Prostate gland (tissue), 2 donors: ENCODE data around the gene LZTS2. TPM values are rescaled to one million over a fixed set of nuclear protein-coding genes. Genes with fewer than 3 reads are reported as not detected.

ENCODE experiments used
- DNase-seq: peaks from one replicate; pipeline ENCODE4 v3.0.0-alpha.2; 2019; ENCODE audit warnings: low spot score
- H3K27ac ChIP-seq, 2 donors: fragments of 200-600 bp; sonication (generic); 2 replicates each; pipeline ENCODE4 v1.5.1; 2017 to 2019
- H3K27me3 ChIP-seq: fragments of 200-600 bp; sonication (generic); replicated peaks from 2 replicates; pipeline ENCODE4 v1.5.1; 2019; ENCODE audit not compliant: insufficient read depth
- H3K36me3 ChIP-seq, 2 donors: fragments of 200-600 bp; sonication (generic); 1 replicate in 1 of 2; 2 replicates in 1 of 2; pipeline versions ENCODE4 v1.5.1 to v1.8.1; 2017 to 2019
- H3K4me1 ChIP-seq: fragments of 200-600 bp; sonication (generic); replicated peaks from 2 replicates; pipeline ENCODE4 v1.5.1; 2019
- H3K4me3 ChIP-seq, 2 donors: fragments of 200-600 bp; sonication (generic); 2 replicates each; pipeline ENCODE4 v1.5.1; 2017 to 2019
- H3K9me3 ChIP-seq: fragments of 200-600 bp; sonication (generic); 2 replicates; pipeline ENCODE4 v1.5.1; 2017
- POLR2A ChIP-seq: fragments of 450-650 bp; IDR thresholded peaks from one replicate; pipeline ENCODE4 v1.6.1; 2016; ENCODE audit warnings: antibody characterized with exemption, mild to moderate bottlenecking
- POLR2AphosphoS5 ChIP-seq: sonication (generic); formaldehyde crosslinking; IDR thresholded peaks from one replicate; pipeline ENCODE4 v1.6.1; 2017; ENCODE audit warnings: antibody characterized with exemption
- WGBS: methylation state at CpG from one replicate; pipeline ENCODE4 v1.1.5; 2018; 5-methylcytosine and 5-hydroxymethylcytosine counted together
- intact Hi-C: fragments of 100-400 bp; cut with DNase I; formaldehyde crosslinking; loops from one replicate; pipeline ENCODE4 v1.14.2; 2022
- total RNA-seq, 2 donors: library from RNA; depleted of rRNA; stranded (reverse); fragments of >200 nt; gene quantifications; one replicate each; pipeline ENCODE4 v1.1.0, GENCODE V29; 2016
- TF ChIP-seq, protein P1 (sequence below), 4 experiments: fragments of 200-600 bp in 2 of 4; fragments of 450-650 bp in 2 of 4; sonication (generic) in 2 of 4; IDR thresholded peaks; 1 replicate in 3 of 4; 2 replicates in 1 of 4; pipeline ENCODE4 v1.5.1; 2016 to 2019; ENCODE audit warnings: antibody characterized with exemption in 4 of 4, mild to moderate bottlenecking in 2 of 4, moderate library complexity in 2 of 4

Gene LZTS2
- total RNA-seq, 2 donors from 2014 or later = 108 to 189 TPM

DNA sequence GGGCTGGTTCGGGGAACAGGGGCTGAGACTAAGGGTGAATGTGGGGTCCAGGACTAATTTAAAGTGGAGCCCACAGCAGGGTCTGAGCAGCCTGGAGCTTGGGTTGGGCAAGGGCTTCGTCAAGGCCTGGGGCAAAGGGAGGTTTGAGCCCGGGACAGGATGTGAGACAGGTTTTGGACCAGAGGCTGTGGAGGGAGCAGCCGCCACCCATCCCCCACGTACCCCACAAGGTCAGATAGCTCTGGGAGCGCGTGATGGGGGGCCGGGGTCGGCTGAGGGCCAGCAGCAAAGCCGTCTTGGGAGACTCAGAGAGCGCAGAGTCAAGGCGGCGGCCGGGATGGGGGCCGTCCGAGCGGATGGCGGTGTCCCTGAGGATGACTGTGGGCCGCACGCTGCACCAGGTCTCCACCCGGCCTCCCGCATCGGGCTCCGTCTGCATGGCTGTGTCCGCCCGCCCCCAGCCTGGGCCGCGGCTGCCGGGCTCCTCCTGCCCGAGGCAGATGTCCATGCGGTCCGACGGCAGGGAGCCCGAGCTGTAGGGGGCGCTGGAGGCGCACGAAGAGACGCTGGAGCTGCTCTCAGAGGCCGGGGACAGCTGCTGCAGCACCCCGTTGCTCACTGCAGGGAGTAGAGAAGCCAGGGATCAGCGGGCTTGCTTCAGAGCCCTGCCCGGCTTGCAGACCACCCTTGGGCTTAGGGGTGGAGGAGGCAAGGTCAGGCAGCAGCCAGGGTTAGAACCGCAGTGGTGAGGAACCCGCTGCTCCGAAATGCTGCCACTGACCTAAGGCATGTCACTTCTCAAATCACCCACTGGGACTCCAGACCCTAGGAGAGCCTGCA, 19.2 kb downstream of the LZTS2 start:
- no peak overlapping the region for H3K4me3 ChIP-seq
- H3K9me3 ChIP-seq = no peaks in the 10 kb centered on the region
- H3K36me3 ChIP-seq = no peaks in the 10 kb centered on the region
- no peaks in the 10 kb centered on the region for H3K27me3 ChIP-seq
- no peak for TF ChIP-seq POLR2A
- TF ChIP-seq, protein P1, sequence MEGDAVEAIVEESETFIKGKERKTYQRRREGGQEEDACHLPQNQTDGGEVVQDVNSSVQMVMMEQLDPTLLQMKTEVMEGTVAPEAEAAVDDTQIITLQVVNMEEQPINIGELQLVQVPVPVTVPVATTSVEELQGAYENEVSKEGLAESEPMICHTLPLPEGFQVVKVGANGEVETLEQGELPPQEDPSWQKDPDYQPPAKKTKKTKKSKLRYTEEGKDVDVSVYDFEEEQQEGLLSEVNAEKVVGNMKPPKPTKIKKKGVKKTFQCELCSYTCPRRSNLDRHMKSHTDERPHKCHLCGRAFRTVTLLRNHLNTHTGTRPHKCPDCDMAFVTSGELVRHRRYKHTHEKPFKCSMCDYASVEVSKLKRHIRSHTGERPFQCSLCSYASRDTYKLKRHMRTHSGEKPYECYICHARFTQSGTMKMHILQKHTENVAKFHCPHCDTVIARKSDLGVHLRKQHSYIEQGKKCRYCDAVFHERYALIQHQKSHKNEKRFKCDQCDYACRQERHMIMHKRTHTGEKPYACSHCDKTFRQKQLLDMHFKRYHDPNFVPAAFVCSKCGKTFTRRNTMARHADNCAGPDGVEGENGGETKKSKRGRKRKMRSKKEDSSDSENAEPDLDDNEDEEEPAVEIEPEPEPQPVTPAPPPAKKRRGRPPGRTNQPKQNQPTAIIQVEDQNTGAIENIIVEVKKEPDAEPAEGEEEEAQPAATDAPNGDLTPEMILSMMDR (IDR thresholded peaks at IDR 0.05) = peak; percentile 24 to 75 (median 45)
- intact Hi-C loops = loop anchor here (10.0 kb wide), 1 partner anchor 454 kb away; no protein-coding TSS in a partner anchor
- peak; percentile 63 for DNase-seq
- H3K4me1 ChIP-seq = no peaks in the 10 kb centered on the region
- WGBS = 24% methylated on average over 45 of the region's 45 CpGs
- no peak overlapping the region for H3K27ac ChIP-seq

DNA sequence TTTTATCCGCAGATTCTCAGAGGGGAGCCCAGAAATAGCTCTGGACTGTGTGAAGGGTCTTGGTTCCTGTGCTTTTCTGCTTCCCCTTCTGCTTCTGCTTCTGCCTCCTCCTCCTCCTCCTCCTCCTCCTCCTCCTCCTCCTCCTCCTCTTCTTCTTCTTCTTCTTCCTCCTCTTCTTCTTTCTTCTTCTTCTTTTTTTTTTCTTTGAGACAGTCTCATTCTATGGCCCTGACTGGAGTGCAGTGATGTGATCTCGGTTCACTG, 19.8 kb downstream of the LZTS2 start:
- no peak for DNase-seq
- no peak overlapping the region for H3K27ac ChIP-seq
- no peak overlapping the region for H3K4me3 ChIP-seq
- intact Hi-C loops = loop anchor here (10.0 kb wide), 1 partner anchor 455 kb away; no protein-coding TSS in a partner anchor
- no peaks in the 10 kb centered on the region for H3K4me1 ChIP-seq
- H3K27me3 ChIP-seq = no peaks in the 10 kb centered on the region
- 70% methylated on average over 2 of the region's 2 CpGs for WGBS
- H3K9me3 ChIP-seq = no peaks in the 10 kb centered on the region
- TF ChIP-seq POLR2AphosphoS5 (no peak), POLR2A (no peak)
- TF ChIP-seq, protein P1 (IDR thresholded peaks at IDR 0.05) = no peak
- H3K36me3 ChIP-seq = no peaks in the 10 kb centered on the region

DNA sequence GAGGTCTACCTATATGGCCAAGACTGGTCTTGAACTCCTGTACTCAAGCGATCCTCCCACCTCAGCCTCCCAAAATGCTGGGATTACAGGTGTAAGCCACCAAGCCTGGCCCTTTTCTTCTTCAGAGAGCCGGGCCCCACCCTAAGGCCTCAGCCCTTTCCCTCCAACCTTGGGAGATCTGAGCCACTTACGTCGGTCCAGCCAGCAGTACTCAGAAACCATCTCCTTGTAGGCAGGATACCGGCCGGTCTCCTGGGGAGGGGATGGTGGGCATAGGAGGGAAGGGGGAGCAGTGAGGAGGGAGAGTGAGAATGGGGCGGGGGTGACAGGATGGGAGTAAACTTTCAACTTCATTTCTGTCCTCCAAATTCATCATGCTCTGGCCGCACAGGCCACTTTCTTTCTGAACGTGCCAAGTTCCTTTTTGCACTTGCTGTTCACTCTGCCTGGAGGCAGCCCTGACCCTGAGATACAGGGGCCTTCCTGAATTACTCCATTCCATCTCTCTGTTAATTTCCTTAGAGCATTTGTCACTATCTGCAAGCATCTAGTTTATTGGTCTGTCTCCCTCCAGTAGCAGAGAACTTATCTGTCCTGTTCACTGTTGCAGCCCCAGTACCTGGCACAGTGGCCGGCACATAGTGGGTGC, 20.9 kb downstream of the LZTS2 start:
- no peak overlapping the region for H3K27ac ChIP-seq
- no peaks in the 10 kb centered on the region for H3K36me3 ChIP-seq
- no peak overlapping the region for H3K4me3 ChIP-seq
- H3K9me3 ChIP-seq = no peaks in the 10 kb centered on the region
- 81% methylated on average over 10 of the region's 10 CpGs for WGBS
- TF ChIP-seq POLR2A (no peak), POLR2AphosphoS5 (no peak)
- TF ChIP-seq, protein P1 (IDR thresholded peaks at IDR 0.05) = no peak
- intact Hi-C loops = no loop called here
- no peak for DNase-seq
- H3K4me1 ChIP-seq = no peaks in the 10 kb centered on the region
- no peaks in the 10 kb centered on the region for H3K27me3 ChIP-seq

DNA sequence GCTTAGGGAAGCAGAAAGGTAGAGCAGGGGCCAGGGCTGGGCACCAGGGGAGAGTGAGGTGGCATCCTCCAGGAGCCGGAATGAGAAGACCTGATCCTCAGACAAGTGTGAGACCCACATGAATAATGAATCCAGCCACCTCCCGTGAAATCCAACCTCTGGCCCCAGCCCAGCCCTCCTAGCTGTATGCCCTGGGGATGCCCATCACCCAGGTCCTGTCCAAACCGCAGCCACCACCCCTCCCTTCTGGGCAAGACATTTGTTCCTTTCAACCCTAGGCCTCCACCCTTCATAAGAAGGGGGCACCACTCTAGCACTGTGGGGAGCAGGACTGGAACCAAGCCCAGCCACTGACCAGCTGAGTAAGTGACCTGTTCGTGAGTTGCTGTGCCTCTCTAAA, 21.6 kb downstream of the LZTS2 start:
- H3K27ac ChIP-seq = no peak overlapping the region
- H3K27me3 ChIP-seq = no peaks in the 10 kb centered on the region
- H3K4me1 ChIP-seq = no peaks in the 10 kb centered on the region
- no peak for TF ChIP-seq POLR2AphosphoS5
- no peak for TF ChIP-seq POLR2A
- TF ChIP-seq, protein P1 (IDR thresholded peaks at IDR 0.05) = no peak
- no peak for DNase-seq
- H3K4me3 ChIP-seq = no peak overlapping the region
- H3K36me3 ChIP-seq = no peaks in the 10 kb centered on the region
- 79% methylated on average over 4 of the region's 4 CpGs for WGBS
- no peaks in the 10 kb centered on the region for H3K9me3 ChIP-seq
- intact Hi-C loops = no loop called here
